ENCODE measurements around the gene TMEM179. TPM values are rescaled to one million over a fixed set of nuclear protein-coding genes. Genes with fewer than 3 reads are reported as not detected.

TMEM179 gene
- total and polyA plus RNA-seq, 2 of the 13 experiments (the other 11 are each of a cell fraction or from before 2014, with no cell fraction given): not detected

DNA sequence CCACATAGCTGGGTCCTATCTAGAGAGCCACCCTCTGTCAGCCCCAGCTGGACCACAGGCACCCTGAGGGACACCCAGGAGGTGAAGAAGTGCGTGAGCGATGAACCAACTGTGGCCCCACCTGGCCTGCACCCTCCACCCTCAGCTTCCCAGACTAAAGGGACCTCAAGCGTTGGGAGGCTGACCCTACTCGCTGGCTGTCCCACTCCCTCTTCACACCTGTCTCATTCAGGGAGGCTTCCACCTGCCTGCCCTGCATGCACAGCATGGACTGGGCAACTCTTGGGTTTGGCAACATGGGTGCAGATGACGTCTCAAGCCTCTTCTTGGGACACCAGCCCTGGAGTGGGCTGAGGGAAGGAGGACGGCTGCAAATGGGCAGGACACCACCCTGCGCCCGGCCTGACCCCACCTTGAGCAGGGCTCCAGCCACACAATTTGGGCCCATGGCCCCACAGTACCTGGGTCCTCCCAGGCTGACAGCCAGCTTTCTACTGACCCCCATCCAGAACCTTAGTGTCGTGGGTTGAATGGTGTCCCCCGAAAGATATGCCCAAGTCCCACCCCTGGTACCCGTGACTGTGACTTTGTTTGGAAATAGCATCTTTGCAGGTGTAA, 2.1 kb downstream of the TMEM179 start:
- DNase-seq (ENCODE audit: low spot score) (no peak), ATAC-seq (no peak), FAIRE-seq (no peak)
- Histone ChIP-seq H3K4me3 (replicated peaks in 1 of 3; ENCODE audit: insufficient read depth in 1 of 3, low read depth in 2 of 3, low read length in 3 of 3) (no peak overlapping the region), H4K20me1 (ENCODE audit: insufficient read depth, low read length) (no peaks in the 10 kb centered on the region), H2AFZ (ENCODE audit: low read length) (no peak overlapping the region), H3K4me2 (ENCODE audit: low read depth, low read length) (no peak overlapping the region), H3K4me1 (ENCODE audit: insufficient read depth, low read length) (no peaks in the 10 kb centered on the region), H3K79me2 (ENCODE audit: insufficient read depth, low read length) (no peaks in the 10 kb centered on the region), H3K9me3 (ENCODE audit: low read length) (no peaks in the 10 kb centered on the region), H3K27me3 (ENCODE audit: control insufficient read depth in 1 of 2, insufficient read depth in 2 of 2, low read length in 2 of 2) (peaks cover 11 to 31% of the 10 kb centered on the region in 2 experiments), H3K9ac (ENCODE audit: insufficient read depth, low read depth, low read length) (no peak overlapping the region), H3K36me3 (replicated peaks in 1 of 2; ENCODE audit: control insufficient read depth in 1 of 2, insufficient read depth in 2 of 2, low read length in 2 of 2) (no peaks in the 10 kb centered on the region), H3K27ac (ENCODE audit: extremely low read length, insufficient read depth, low read length) (no peak overlapping the region)
- in situ Hi-C loops (cut with HindIII; ENCODE audit: extremely low pct_ligation_motif_present, low pct_unique_long_range_greater_than_20kb) (no loop called here), intact Hi-C loops (cut with micrococcal nuclease; ENCODE audit: unreplicated experiment) (no loop called here)
- TF ChIP-seq PLRG1 (conservative IDR thresholded peaks at IDR 0.05): no peak
- TF ChIP-seq RFX5 (IDR thresholded peaks at IDR 0.05; ENCODE audit: low read depth, low read length): no peak
- no peak for TF ChIP-seq ZSCAN29 (CRISPR knock-in tag; conservative IDR thresholded peaks at IDR 0.05)
- TF ChIP-seq, protein P1, sequence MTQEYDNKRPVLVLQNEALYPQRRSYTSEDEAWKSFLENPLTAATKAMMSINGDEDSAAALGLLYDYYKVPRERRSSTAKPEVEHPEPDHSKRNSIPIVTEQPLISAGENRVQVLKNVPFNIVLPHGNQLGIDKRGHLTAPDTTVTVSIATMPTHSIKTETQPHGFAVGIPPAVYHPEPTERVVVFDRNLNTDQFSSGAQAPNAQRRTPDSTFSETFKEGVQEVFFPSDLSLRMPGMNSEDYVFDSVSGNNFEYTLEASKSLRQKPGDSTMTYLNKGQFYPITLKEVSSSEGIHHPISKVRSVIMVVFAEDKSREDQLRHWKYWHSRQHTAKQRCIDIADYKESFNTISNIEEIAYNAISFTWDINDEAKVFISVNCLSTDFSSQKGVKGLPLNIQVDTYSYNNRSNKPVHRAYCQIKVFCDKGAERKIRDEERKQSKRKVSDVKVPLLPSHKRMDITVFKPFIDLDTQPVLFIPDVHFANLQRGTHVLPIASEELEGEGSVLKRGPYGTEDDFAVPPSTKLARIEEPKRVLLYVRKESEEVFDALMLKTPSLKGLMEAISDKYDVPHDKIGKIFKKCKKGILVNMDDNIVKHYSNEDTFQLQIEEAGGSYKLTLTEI (CRISPR knock-in tag; conservative IDR thresholded peaks at IDR 0.05): no peak
- TF ChIP-seq PAF1 (CRISPR knock-in tag; IDR thresholded peaks at IDR 0.05): no peak
- no peak for TF ChIP-seq RAD21 (CRISPR knock-in tag; IDR thresholded peaks at IDR 0.05)
- TF ChIP-seq, protein P2, sequence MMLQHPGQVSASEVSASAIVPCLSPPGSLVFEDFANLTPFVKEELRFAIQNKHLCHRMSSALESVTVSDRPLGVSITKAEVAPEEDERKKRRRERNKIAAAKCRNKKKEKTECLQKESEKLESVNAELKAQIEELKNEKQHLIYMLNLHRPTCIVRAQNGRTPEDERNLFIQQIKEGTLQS (CRISPR knock-in tag; IDR thresholded peaks at IDR 0.05): no peak
- no peak for TF ChIP-seq THYN1 (CRISPR knock-in tag; IDR thresholded peaks at IDR 0.05; ENCODE audit: borderline replicate concordance, low read depth)
- TF ChIP-seq ZNF782 (CRISPR knock-in tag; IDR thresholded peaks at IDR 0.05; ENCODE audit: borderline replicate concordance): no peak
- TF ChIP-seq IRF2 (CRISPR knock-in tag; IDR thresholded peaks at IDR 0.05): no peak
- TF ChIP-seq ZNF260 (CRISPR knock-in tag; IDR thresholded peaks at IDR 0.05; ENCODE audit: borderline replicate concordance, low read depth): no peak
- TF ChIP-seq SP2 (CRISPR knock-in tag; IDR thresholded peaks at IDR 0.05): no peak
- TF ChIP-seq AHR (CRISPR knock-in tag; IDR thresholded peaks at IDR 0.05): no peak
- TF ChIP-seq NFE2 (CRISPR knock-in tag; IDR thresholded peaks at IDR 0.05): no peak
- TF ChIP-seq ZSCAN5A (CRISPR knock-in tag; IDR thresholded peaks at IDR 0.05; ENCODE audit: borderline replicate concordance): no peak
- TF ChIP-seq, protein P3, sequence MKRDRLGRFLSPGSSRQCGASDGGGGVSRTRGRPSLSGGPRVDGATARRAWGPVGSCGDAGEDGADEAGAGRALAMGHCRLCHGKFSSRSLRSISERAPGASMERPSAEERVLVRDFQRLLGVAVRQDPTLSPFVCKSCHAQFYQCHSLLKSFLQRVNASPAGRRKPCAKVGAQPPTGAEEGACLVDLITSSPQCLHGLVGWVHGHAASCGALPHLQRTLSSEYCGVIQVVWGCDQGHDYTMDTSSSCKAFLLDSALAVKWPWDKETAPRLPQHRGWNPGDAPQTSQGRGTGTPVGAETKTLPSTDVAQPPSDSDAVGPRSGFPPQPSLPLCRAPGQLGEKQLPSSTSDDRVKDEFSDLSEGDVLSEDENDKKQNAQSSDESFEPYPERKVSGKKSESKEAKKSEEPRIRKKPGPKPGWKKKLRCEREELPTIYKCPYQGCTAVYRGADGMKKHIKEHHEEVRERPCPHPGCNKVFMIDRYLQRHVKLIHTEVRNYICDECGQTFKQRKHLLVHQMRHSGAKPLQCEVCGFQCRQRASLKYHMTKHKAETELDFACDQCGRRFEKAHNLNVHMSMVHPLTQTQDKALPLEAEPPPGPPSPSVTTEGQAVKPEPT (CRISPR knock-in tag; IDR thresholded peaks at IDR 0.05; ENCODE audit: low read depth): no peak
- no peak for TF ChIP-seq ZNF775 (CRISPR knock-in tag; IDR thresholded peaks at IDR 0.05; ENCODE audit: borderline replicate concordance)
- no peak for TF ChIP-seq NFATC3 (CRISPR knock-in tag; IDR thresholded peaks at IDR 0.05)
- no TSS peak for BruUV-seq (replicated peaks)
- POLR2A ChIA-PET: no interaction called here
- 0% methylated on average over 2 of the region's 11 CpGs for WGBS (ENCODE audit: low lambda C conversion rate)
- CTCF ChIA-PET (ENCODE audit: low intra/inter-chr PET ratio, low total read pairs): no interaction called here

Measured in HepG2 (cell line).